COLO668 (cell line): ENCODE measurements around the gene RALY.
"Not testable (repeated sequence)": the region's sequence is repeated elsewhere in the genome, so short reads cannot be mapped to it uniquely, and the experiment has no call there.

Experiments used
- DNase-seq: peaks from one replicate; lab custom pipeline; 2025; ENCODE audit not compliant: unreplicated experiment; lab: John Stamatoyannopoulos, UW

RALY gene

GRCh38 chr20:34104059-34104458, 110.3 kb downstream of the RALY start:
- DNase-seq, result no peak

- no peak for DNase-seq
Observed at GRCh38 chr20:34105978-34106675, 112.4 kb downstream of the RALY start.

- no peak for DNase-seq
Observed at GRCh38 chr20:34108616-34109174, 115.0 kb downstream of the RALY start.

GRCh38 chr20:34109442-34109841, 115.7 kb downstream of the RALY start:
- DNase-seq, result no peak

- no peak for DNase-seq
Observed at GRCh38 chr20:34110025-34110744, 116.5 kb downstream of the RALY start.

GRCh38 chr20:34110745-34111641, 117.3 kb downstream of the RALY start:
- DNase-seq, result peak; percentile 36

- DNase-seq, result peak; percentile 99
Observed at GRCh38 chr20:34111702-34112599, 118.2 kb downstream of the RALY start, which contains the start of gene EIF2S2. EIF2S2 (minus strand) TSS chr20:34112243; CDS start chr20:34112110, 133 bp downstream.

- DNase-seq, result peak; percentile 36
Observed at GRCh38 chr20:34112600-34113101, 118.9 kb downstream of the RALY start.

- DNase-seq, result no peak
Observed at GRCh38 chr20:34114809-34115208, 121.1 kb downstream of the RALY start.

- DNase-seq, result no peak
Observed at GRCh38 chr20:34115232-34115631, 121.5 kb downstream of the RALY start.

- no peak for DNase-seq
Observed at GRCh38 chr20:34120213-34120612, 126.5 kb downstream of the RALY start.

- no peak for DNase-seq
Observed at GRCh38 chr20:34122274-34122980, 128.7 kb downstream of the RALY start.

- DNase-seq, result no peak
Observed at GRCh38 chr20:34123309-34123708, 129.6 kb downstream of the RALY start.

GRCh38 chr20:34124469-34125249, 130.9 kb downstream of the RALY start:
- no peak for DNase-seq

GRCh38 chr20:34127792-34128191, 134.1 kb downstream of the RALY start:
- no peak for DNase-seq

GRCh38 chr20:34129518-34130162, 135.9 kb downstream of the RALY start:
- peak; percentile 70 for DNase-seq

- no peak for DNase-seq
Observed at GRCh38 chr20:34131491-34131890, 137.8 kb downstream of the RALY start.

- not testable (repeated sequence) for DNase-seq
Observed at GRCh38 chr20:34132491-34132890, 138.8 kb downstream of the RALY start.
